ENCODE results near the gene DOHH. TPM values are rescaled to one million over a fixed set of nuclear protein-coding genes. Genes with fewer than 3 reads are reported as not detected.
"Not testable (repeated sequence)": the region's sequence is repeated elsewhere in the genome, so short reads cannot be mapped to it uniquely, and the experiment has no call there.

Gene DOHH
- polyA plus RNA-seq, 2 donors = 14.9 to 16.7 TPM

GRCh38 chr19:3448616-3449334, 51.7 kb downstream of the DOHH start:
- WGBS, 2 donors = 92 to 93% methylated on average over 26 to 28 of the region's 28 CpGs
- Histone ChIP-seq H3K27ac (ENCODE audit: low read depth in 2 of 2, low read length in 1 of 2) (peak overlapping the region in 1 of 2 donors; percentile 14), H3K36me3 (ENCODE audit: control insufficient read depth in 2 of 2, insufficient read depth in 2 of 2, low read length in 1 of 2) (peaks cover 12 to 52% of the 10 kb centered on the region in 2 donors)

DNA sequence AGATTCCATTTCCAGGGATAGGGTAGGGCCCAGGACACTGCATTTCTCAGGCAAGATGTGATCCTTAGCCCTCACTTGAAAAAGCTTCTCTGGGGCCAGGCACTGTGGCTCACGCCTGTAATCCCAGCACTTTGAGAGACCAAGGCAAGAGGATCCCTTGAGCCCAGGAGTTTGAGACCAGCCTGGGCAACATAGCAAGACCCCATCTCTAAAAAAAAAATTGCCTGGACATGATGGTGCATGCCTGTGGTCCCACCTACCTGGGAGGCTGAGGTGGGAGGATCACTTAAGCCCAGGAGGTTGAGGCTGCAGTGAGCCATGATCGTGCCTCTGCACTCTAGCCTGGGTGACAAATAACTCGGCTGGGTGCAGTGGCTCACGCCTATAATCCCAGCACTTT, 53.8 kb downstream of the DOHH start:
- H3K36me3 ChIP-seq (ENCODE audit: control insufficient read depth in 2 of 2, insufficient read depth in 2 of 2, low read length in 1 of 2) = peaks cover 6 to 45% of the 10 kb centered on the region in 2 donors
- H3K4me1 ChIP-seq (ENCODE audit: control insufficient read depth in 2 of 2, insufficient read depth in 2 of 2, low read length in 1 of 2); H3K27me3 ChIP-seq (ENCODE audit: control insufficient read depth in 1 of 2, insufficient read depth in 2 of 2, low read length in 2 of 2); H3K4me3 ChIP-seq (ENCODE audit: low read depth in 1 of 2, low read length in 2 of 2); H3K9me3 ChIP-seq (ENCODE audit: control insufficient read depth in 2 of 2, insufficient read depth in 1 of 2, low read depth in 1 of 2, low read length in 1 of 2); H3K27ac ChIP-seq (ENCODE audit: low read depth in 2 of 2, low read length in 1 of 2): not testable (repeated sequence)
- WGBS, 2 donors = 94 to 99% methylated on average over 4 of the region's 4 CpGs

More at GRCh38 chr19:3448616-3449334, 51.7 kb downstream of the DOHH start:
- no peaks in the 10 kb centered on the region for H3K9me3 ChIP-seq (ENCODE audit: control insufficient read depth in 2 of 2, insufficient read depth in 1 of 2, low read depth in 1 of 2, low read length in 1 of 2)
- no peak overlapping the region for H3K4me3 ChIP-seq (ENCODE audit: low read depth in 1 of 2, low read length in 2 of 2)
- H3K4me1 ChIP-seq (ENCODE audit: control insufficient read depth in 2 of 2, insufficient read depth in 2 of 2, low read length in 1 of 2) = peaks cover 0 to 2% of the 10 kb centered on the region in 2 donors
- H3K27me3 ChIP-seq (ENCODE audit: control insufficient read depth in 1 of 2, insufficient read depth in 2 of 2, low read length in 2 of 2) = no peaks in the 10 kb centered on the region

GRCh38 chr19:3444695-3445234, 55.7 kb downstream of the DOHH start:
- 71 to 74% methylated on average over 24 of the region's 24 CpGs for WGBS, 2 donors
- Histone ChIP-seq H3K4me1 (ENCODE audit: control insufficient read depth in 2 of 2, insufficient read depth in 2 of 2, low read length in 1 of 2) (peaks cover 0 to 5% of the 10 kb centered on the region in 2 donors), H3K36me3 (ENCODE audit: control insufficient read depth in 2 of 2, insufficient read depth in 2 of 2, low read length in 1 of 2) (peaks cover 6 to 48% of the 10 kb centered on the region in 2 donors), H3K27ac (ENCODE audit: low read depth in 2 of 2, low read length in 1 of 2) (no peak overlapping the region), H3K9me3 (ENCODE audit: control insufficient read depth in 2 of 2, insufficient read depth in 1 of 2, low read depth in 1 of 2, low read length in 1 of 2) (no peaks in the 10 kb centered on the region), H3K27me3 (ENCODE audit: control insufficient read depth in 1 of 2, insufficient read depth in 2 of 2, low read length in 2 of 2) (no peaks in the 10 kb centered on the region), H3K4me3 (ENCODE audit: low read depth in 1 of 2, low read length in 2 of 2) (no peak overlapping the region)

GRCh38 chr19:3443840-3444694, 56.4 kb downstream of the DOHH start:
- Histone ChIP-seq H3K27me3 (ENCODE audit: control insufficient read depth in 1 of 2, insufficient read depth in 2 of 2, low read length in 2 of 2) (no peaks in the 10 kb centered on the region), H3K9me3 (ENCODE audit: control insufficient read depth in 2 of 2, insufficient read depth in 1 of 2, low read depth in 1 of 2, low read length in 1 of 2) (no peaks in the 10 kb centered on the region), H3K27ac (ENCODE audit: low read depth in 2 of 2, low read length in 1 of 2) (peak overlapping the region; percentile 15 to 23), H3K4me1 (ENCODE audit: control insufficient read depth in 2 of 2, insufficient read depth in 2 of 2, low read length in 1 of 2) (peaks cover 0 to 5% of the 10 kb centered on the region in 2 donors), H3K4me3 (ENCODE audit: low read depth in 1 of 2, low read length in 2 of 2) (no peak overlapping the region), H3K36me3 (ENCODE audit: control insufficient read depth in 2 of 2, insufficient read depth in 2 of 2, low read length in 1 of 2) (peaks cover 6 to 46% of the 10 kb centered on the region in 2 donors)
- 50 to 54% methylated on average over 32 to 33 of the region's 33 CpGs for WGBS, 2 donors

DNA sequence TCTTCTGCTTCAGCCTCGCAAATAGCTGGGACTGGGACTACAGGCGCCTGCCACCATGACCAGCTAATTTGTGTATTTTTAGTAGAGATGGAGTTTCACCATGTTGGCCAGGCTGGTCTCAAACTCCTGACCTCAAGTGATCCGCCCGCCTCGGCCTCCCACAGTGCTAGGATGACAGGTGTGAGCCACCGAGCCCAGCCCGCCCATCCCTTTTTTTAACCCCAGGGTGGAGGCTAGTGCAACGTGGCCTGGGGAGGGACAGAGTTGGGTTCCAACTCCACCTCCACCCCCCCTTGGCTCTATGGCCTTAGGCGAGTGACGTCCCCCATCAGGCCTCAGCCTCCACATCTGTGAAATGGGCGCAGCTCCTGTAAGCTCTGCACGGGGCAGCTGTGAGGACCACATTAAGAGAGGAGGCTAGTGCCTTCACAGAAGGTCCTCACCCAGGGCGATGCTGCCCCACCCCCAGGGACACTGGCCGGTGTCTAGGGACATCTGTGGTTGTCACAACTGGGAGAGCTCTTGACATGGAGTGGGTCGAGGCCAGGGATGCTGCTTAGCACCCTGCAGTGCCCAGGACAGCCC, 57.9 kb downstream of the DOHH start:
- peaks cover 6 to 40% of the 10 kb centered on the region in 2 donors for H3K36me3 ChIP-seq (ENCODE audit: control insufficient read depth in 2 of 2, insufficient read depth in 2 of 2, low read length in 1 of 2)

GRCh38 chr19:3441986-3442329, 58.5 kb downstream of the DOHH start:
- no peak overlapping the region for H3K4me3 ChIP-seq (ENCODE audit: low read depth in 1 of 2, low read length in 2 of 2)
- peaks cover 6 to 38% of the 10 kb centered on the region in 2 donors for H3K36me3 ChIP-seq (ENCODE audit: control insufficient read depth in 2 of 2, insufficient read depth in 2 of 2, low read length in 1 of 2)
- no peaks in the 10 kb centered on the region for H3K27me3 ChIP-seq (ENCODE audit: control insufficient read depth in 1 of 2, insufficient read depth in 2 of 2, low read length in 2 of 2)
- H3K4me1 ChIP-seq (ENCODE audit: control insufficient read depth in 2 of 2, insufficient read depth in 2 of 2, low read length in 1 of 2) = peaks cover 0 to 5% of the 10 kb centered on the region in 2 donors
- H3K27ac ChIP-seq (ENCODE audit: low read depth in 2 of 2, low read length in 1 of 2) = no peak overlapping the region
- no peaks in the 10 kb centered on the region for H3K9me3 ChIP-seq (ENCODE audit: control insufficient read depth in 2 of 2, insufficient read depth in 1 of 2, low read depth in 1 of 2, low read length in 1 of 2)
- 78 to 80% methylated on average over 12 to 14 of the region's 14 CpGs for WGBS, 2 donors

More for the DNA sequence above, 57.9 kb downstream of the DOHH start:
- H3K9me3 ChIP-seq (ENCODE audit: control insufficient read depth in 2 of 2, insufficient read depth in 1 of 2, low read depth in 1 of 2, low read length in 1 of 2) = no peaks in the 10 kb centered on the region
- H3K4me3 ChIP-seq (ENCODE audit: low read depth in 1 of 2, low read length in 2 of 2) = no peak overlapping the region
- WGBS, 2 donors = 81 to 88% methylated on average over 15 of the region's 15 CpGs
- H3K27me3 ChIP-seq (ENCODE audit: control insufficient read depth in 1 of 2, insufficient read depth in 2 of 2, low read length in 2 of 2) = no peaks in the 10 kb centered on the region
- H3K27ac ChIP-seq (ENCODE audit: low read depth in 2 of 2, low read length in 1 of 2) = no peak overlapping the region
- peaks cover 0 to 5% of the 10 kb centered on the region in 2 donors for H3K4me1 ChIP-seq (ENCODE audit: control insufficient read depth in 2 of 2, insufficient read depth in 2 of 2, low read length in 1 of 2)

DNA sequence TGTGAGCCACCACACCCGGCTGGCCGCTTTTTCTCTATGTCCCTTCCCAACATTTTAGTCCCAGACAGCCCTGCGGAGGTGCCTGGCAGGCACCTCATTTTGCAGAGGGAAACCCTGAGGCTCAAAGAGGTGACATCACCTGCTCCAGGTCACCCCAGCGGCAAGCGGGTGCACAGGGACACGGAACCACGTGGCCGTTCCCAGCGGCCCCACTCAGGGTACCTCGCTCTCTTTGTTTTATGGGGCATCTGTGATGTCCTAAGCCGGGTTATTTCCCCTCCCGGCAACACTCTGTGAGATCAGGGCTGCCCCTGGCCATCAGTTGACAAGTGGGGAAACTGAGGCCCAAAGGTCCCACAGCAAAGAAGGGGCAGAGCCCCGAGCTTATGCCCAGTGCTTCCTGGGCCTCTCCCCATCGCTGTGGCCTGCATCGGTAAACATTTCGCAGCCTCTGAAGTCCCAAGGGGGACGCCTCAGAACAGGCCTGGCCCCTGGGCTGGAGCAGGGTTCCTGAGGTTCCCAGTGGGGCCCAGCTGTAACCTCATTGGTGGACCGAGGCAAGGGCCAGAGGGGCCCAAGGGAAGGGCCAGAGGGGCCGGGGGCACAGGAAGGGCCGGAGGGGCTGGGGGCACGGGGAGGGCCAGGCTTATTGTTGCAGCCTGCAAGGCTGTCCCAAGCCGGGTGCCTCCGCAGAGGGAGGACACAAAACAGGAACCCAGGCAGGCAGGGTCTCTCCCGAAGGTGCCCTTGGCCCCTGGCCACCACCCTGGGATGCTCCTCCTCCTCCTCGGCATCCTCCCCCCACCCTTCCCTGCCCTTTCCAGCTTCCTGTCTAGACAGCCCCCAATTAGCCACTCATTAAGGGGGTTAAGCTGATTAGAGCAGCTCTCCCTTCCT, 59.1 kb downstream of the DOHH start:
- Histone ChIP-seq H3K27me3 (ENCODE audit: control insufficient read depth in 1 of 2, insufficient read depth in 2 of 2, low read length in 2 of 2) (no peaks in the 10 kb centered on the region), H3K4me1 (ENCODE audit: control insufficient read depth in 2 of 2, insufficient read depth in 2 of 2, low read length in 1 of 2) (peaks cover 0 to 5% of the 10 kb centered on the region in 2 donors), H3K36me3 (ENCODE audit: control insufficient read depth in 2 of 2, insufficient read depth in 2 of 2, low read length in 1 of 2) (peaks cover 6 to 40% of the 10 kb centered on the region in 2 donors), H3K27ac (ENCODE audit: low read depth in 2 of 2, low read length in 1 of 2) (no peak overlapping the region), H3K4me3 (ENCODE audit: low read depth in 1 of 2, low read length in 2 of 2) (no peak overlapping the region), H3K9me3 (ENCODE audit: control insufficient read depth in 2 of 2, insufficient read depth in 1 of 2, low read depth in 1 of 2, low read length in 1 of 2) (no peaks in the 10 kb centered on the region)
- WGBS, 2 donors = 79 to 81% methylated on average over 24 to 25 of the region's 25 CpGs

Data from esophagus (tissue), 2 donors.